Erythroblast (primary cell): ENCODE measurements around the gene UBXN1.

Source experiments
- GATA1 ChIP-seq: IDR thresholded peaks from 2 replicates; pipeline ENCODE4 v1.6.1; 2011; ENCODE audit warnings: low read depth, mild to moderate bottlenecking, control low read depth, low read length, moderate library complexity
- POLR2A ChIP-seq: IDR thresholded peaks from 2 replicates; pipeline ENCODE4 v1.6.1; 2011; ENCODE audit warnings: mild to moderate bottlenecking, low read length

DNA sequence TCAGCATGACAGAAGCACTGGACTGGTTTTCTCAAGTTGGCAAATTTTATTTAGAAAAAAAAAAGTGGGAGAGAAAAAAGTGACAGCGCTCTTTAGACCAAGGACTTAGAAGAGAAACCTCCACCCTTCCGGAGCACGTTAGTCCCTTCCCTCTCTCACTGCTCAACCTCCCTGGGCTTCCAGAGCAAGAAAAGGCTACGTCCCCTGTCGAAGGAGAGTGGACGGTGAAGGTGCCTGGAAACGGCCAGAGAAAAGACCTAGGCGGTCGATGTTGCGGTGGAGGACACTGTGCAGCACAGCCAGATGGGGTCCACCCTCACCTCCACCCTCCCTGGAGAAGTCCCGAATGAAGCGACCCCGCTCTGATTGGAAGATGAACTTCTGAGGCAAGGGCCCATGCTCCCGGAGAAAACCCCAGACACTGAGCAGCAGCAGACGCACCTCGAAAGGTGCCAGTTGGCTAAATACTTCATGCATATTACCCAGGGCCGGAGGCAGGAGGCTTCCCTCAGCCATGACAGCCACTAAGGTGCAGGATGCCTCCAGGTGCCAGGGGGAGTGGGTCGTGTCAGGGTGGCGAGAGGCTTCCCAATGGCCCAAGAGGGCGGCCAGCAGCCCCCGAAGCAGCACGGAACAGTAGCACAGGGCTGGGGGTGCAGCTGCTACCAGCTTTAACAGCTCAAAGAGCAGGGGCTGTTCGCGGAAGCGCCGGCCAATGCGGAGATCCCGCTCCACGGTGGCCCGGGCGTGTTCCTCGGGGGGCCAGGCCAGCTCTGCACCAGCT is 31.9 kb downstream of the UBXN1 start:
- no peak for TF ChIP-seq POLR2A
- TF ChIP-seq GATA1, result no peak
